DMS153 treated with DMSO at 0.1 percent for 48 hours (cell line): ENCODE data around the gene CHGA.
A peak's percentile ranks its signal among the peaks of the same experiment; 100 is the strongest.

ENCODE experiments used
- DNase-seq: peaks from one replicate; lab custom pipeline; 2025; ENCODE audit not compliant: unreplicated experiment; lab: John Stamatoyannopoulos, UW

CHGA gene

DNA sequence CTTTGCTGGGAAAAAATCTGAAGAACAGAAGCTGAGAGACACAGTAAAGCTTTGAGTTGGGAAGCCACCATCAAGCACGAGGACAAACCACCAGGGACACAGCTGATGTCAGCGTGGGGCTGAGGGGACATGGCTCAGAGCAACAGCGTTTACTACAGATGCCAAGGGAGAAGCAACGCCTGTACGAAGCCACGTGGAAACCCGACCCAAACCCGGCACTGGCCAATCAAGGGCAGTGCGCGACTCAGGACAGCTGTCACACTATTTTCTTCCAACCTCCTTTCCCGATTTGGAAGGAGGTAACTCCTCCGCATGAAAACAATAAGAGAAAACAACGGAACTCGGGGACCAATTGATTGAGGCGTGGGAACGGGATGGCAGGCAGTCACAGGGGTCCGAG lies 20.2 kb upstream of the CHGA start:
- DNase-seq = no peak

DNA sequence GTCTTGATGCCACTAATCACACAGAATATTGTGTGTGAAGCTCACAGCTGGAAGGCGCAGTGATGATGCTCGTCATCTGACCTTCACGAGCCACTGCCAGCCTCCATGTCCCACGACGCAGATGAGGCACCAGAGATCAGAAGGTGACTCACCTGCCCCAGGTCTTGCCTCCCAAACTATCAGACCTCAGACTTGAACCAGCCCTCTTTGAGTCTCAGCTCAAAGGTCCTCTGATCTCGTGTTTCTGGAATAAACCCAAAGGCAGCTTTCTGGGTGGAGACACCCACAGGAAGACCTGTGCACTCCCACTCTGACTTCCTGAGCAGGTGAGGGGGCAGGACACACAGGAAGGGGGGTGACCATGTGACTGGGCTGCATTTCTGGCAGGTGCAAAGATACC lies 19.6 kb upstream of the CHGA start:
- DNase-seq = no peak

DNA sequence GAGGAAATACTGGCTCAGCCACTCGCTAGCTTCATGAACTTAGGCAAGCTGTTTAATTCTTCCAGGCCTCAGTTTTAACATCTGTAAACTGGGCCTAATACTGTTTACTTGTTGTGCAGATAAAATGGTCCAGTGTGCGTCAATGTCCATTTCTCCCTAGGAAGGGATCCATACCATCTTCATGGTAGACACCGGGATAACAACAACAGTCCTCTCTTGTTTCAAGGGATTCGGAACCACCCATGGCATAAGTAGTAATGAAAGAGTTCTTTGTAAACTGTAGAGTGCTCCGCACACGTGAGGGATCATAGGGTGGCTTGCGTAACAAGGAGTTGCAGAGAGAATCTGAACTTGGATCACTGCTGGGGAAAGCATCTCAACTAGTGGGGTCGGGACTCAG lies 17.3 kb upstream of the CHGA start:
- DNase-seq = no peak

DNA sequence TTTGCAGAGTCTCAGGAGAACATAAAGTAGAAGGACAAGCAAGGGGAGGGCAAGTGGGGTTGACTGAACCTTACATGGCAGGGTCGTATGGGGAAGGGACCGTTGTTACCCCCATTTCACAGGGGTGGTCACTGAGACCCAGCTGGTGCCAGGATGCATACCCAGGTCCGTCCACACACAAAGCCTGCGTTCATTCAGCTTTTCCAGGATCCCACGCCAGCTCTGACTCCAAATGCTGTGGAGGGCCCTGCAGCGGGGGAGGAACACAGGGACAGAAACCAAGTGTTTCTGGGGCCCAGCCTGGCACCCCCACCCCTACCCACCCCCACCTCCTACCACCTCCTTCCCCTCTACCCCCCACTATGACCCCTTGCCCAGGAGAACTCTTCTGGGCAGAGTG lies 16.5 kb upstream of the CHGA start:
- DNase-seq = no peak

DNA sequence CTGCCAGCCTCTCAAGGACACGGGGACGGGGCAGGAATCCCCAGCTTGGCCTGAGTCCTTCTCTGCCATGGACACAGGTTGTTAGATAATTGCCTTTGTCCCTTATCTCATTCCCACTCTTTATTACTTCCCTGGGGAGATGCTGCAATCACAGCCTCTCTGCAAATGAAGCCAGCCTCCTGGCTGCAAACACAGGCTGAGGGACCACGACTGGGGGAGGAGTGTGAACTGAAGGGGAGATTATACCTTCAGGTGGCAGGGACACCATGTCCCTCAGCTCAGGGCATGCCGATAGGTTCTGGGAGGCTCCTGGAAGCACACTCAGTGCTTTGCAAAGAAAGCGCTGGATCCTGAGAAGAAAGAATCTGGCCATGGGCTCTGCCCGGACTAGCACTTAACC lies 16.1 kb upstream of the CHGA start:
- peak; percentile 45 for DNase-seq

DNA sequence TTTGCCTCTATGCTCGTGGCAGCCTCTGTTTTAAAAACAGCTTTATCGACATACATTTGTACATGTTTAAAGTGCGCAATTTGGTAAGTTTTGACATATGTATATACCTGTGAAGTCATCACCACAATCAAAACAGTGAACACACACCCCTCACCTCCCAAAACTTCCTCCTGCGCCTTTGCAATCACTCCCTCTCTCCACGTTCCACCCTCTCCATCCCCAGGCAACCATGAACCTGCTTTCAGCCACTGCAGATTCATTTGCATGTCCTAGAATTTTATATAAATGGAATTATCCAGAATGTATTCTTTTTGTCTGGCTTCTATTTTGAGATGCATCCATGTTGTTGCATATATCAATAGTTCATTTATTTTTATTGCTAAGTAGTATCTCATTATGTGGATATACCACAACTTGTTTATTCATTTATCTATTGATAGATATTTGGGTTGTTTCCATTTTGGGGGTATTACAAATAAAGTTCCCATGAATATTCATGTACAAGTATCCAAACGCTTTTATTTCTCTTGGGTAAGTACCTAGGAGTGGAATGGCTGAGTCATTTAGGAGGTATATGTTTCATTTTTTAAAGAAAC lies 15.5 kb upstream of the CHGA start:
- DNase-seq = no peak

DNA sequence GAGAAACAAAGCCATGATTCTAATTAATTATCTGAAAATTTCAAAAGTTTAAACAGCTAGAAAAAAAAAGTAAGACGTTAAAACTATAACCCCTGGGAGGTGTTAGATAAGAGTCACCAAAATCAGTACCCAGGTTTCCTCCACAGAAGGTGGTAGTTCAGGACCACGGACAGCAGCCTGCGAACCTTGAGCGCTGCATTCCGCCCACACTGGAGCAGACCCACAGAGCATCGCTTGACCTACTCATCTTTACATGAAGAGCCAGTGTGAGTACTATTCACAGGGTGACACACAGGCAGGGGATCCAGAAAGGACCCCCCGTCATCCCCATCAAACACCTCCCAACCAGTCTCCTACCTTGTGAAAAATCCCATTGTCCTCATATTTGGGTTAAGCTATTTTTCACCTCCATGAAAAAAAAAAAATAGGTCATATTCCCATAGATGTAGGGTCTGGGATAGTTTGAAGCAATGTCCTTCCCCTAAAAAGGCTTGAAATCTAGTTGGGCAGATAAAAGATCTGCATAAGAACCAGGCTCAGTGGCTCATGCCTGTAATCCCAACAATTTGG lies 8.8 kb upstream of the CHGA start:
- DNase-seq = no peak

DNA sequence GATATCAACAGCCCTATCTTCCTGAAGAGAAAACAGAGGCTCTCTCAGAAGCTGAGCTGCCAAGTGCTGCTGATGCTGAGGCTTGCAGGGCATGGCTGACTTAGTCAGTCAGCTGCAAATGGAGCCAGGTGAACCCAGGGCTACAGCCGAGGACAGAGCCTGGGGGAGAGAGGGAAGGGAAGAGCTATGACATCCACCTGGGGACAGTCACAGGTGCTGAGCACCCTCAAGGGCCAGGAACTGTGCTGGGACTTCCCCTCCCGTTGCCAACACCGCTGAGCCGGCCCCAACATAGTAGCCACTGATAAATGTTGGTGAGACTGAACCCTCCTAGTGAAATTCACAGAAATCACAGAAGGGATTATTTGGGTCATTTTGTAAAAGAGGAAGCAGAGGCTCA lies 6.7 kb upstream of the CHGA start:
- no peak for DNase-seq

DNA sequence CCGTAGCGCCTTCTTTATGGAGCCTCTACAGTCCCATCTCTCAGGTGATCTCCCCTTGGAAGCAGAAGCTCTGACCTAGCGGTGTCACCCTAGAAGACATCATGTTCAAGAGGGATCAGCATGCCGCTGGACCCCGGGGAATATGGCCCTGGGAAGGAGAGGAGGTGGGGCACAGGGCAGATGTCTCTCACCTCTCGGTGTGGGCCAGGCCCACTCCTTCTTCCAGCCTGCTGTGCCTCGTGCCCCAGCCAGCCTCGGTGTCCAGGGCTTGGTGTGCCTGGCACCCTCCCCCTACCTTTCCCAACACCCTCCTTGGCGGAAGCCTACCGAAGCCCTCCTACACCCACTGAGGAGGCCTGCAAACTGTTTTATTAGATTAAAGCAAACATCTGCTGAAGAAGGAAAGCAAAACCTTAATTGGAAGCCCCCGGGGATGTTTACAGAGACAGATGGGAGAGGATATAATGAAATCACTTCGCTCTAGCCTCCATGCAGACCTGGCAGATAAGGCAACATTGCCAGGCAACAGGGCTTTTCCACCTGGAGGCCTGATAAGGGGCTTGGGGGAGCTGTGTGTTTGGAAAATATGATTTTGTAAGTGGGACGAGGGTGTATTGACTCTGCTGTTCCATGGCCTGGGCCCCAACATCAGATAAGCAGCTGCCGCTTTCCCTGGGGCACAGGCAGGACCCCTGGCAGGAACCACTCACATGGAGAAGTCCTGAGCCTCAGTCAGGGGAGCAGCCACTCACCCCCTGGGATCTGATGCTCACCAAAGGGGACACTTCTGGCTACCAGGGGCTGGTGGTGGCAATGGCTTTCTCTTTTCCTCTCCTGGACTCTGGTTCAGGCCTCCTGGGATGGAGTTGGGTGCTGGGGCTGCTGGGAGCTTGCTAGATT lies 5.7 kb upstream of the CHGA start:
- no peak for DNase-seq

DNA sequence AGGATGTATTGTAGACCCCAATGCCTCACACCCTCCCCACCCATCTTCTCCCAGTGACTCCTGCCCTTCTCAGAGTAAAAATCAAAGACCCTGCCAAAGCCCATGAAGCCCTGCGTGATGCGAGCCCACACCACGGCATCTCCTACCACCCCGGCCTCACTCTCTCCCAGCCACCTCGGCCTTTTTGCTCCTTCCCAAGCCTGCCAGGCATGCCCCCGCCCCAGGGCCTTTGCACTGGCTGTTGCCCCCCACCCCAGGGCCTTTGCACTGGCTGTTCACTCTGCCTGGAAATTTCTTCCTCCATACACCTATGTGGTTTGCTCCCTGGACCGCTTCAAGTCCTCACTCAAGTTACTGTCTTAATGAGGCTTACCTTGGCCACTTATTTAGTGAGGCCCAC lies 5.0 kb upstream of the CHGA start:
- DNase-seq = no peak

DNA sequence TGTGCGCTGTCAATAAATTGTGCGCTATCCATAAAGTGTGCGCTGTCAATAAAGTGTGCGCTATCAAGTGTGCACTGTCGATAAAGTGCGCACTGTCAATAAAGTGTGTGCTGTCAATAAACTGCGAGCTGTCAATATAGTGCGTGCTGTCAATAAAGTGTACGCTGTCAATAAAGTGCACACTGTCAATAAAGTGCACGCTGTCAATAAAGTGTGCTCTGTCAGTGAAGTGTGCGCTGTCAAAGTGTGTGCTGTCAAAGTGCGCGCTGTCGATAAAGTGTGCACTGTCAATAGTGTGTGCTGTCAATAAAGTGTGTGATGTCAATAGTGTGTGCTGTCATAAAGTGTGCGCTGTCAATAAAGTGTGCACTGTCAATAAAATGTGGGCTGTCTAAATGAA lies 2.9 kb upstream of the CHGA start:
- DNase-seq = no peak

DNA sequence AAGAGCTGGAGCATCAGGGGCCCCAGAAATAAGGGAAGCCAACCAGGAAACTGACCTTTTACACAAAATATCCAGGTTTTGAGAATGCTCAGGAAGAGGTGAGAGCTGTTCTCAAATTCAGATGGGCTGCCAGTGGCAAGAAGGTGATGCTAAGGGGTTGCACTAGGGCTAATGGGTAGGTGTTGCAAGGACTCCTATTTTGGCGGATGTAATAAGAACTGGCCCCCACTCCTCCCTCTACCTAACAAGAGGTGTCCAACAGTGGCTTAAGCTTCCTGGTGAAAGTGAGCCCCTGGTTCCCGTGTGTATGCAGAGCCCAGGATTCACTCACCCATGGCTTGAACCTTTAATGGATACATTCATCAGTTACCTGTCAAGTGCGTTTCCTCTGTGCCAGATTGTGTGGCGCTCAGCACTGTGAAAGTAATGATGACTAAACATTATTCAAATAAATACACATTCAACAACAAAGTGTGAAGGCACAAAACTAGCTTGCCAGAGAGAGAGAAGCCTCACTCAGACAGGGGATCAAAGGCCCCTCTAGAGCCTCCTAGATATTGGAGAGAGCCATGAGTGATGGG lies 705 bp upstream of the CHGA start:
- no peak for DNase-seq

DNA sequence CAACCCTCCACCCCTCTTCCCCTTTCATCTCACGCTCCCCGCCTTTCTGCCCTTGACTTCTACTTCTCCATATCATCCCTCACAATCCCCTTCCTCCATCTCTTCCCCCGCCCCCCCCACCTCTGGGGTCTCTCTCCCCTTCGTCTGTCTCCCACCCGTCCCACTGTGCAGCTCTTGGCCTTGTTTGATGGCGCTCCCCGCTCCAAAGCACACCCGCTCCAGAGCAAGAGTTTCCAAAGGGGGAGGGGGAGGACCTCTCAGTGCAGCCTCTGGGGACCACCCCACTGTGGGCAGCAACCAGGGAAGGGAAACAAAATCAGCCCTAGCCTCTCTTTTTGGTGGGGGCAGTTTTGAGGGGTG lies 774 bp downstream of the CHGA start:
- no peak for DNase-seq

DNA sequence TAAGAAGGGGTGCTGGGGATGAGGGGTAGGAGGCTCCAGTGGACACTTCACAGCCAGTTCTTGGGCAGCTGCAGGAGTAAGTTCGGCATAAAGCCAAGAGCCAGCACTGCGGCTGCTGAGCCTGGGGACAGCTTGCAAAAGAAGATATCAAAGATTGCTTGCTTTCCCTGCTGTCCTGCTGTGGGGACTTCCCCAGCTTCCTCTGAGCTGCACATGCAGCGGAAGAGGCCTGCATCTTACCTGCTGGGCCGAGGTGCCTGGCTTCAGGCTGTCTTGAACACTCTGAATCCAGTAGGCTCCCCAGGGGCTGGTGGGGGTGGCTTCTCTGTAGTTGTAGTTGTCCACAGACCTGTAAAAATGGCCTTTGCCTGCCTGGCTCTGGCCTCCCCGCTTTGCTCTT lies 1.3 kb downstream of the CHGA start:
- DNase-seq = no peak

DNA sequence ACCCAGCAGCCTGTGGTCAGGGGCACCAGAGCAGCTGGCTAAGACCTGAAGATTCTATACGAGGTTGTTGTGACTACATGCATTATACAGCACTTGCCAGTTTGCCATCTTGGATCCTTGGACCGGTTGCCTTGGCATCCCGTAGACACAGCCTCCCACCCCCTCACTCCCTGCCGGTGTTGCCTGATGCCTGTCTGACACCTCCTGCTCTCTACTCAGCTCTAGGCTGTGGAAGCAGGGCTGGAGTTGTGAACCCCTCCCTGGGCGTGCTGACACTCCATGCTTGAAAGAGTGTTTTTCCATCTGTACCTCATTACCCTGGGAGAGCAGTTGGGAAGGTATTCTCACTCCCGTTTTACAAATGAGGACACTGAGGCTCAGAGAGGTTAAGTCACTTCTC lies 2.5 kb downstream of the CHGA start:
- no peak for DNase-seq

DNA sequence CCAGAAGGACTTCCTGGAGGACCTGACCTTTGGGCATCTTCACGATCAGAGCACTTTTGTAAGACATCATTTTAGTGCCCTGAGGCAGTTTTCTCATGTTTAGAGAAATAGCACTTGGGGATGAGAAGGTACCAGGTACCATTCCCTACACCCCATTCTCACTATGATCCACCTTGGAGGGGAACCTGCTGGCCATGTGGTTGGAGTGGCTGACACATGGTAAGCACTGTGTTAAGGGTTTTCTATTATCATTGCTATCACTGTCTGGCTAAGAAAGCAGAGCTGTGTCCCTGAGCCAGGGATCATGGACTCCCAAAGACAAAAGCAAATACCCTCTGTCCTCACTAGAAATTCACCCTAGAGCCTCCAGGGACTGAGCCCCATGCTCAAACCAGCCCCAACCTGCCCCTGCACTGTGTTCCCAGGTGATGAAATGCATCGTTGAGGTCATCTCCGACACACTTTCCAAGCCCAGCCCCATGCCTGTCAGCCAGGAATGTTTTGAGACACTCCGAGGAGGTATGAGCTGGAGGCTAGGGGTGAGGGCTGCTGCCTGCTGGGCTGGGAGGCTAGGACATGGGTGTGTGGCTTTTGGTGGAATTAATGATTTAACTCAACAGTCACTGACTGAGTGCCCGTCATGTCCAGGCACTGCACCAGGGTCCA lies 3.4 kb downstream of the CHGA start:
- DNase-seq = no peak

DNA sequence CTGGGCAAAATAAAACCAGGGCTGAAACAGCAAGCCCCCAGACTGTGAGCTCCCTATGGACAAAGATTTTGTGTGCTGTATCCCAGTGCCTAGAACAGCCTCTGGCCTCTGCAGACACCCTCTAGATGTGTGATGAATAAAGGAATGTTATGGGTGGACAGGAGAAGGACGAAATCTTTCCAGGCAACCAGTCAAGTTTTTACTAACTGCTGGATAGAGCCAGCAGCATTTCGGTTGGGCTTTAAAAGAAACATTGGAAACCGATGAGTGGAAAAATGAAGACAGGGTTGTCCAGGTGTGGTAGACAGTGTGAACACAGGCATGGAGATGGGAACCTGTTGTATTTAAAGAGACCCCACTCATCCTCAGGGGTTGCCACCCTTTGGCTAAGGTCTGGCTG lies 4.0 kb downstream of the CHGA start:
- no peak for DNase-seq

DNA sequence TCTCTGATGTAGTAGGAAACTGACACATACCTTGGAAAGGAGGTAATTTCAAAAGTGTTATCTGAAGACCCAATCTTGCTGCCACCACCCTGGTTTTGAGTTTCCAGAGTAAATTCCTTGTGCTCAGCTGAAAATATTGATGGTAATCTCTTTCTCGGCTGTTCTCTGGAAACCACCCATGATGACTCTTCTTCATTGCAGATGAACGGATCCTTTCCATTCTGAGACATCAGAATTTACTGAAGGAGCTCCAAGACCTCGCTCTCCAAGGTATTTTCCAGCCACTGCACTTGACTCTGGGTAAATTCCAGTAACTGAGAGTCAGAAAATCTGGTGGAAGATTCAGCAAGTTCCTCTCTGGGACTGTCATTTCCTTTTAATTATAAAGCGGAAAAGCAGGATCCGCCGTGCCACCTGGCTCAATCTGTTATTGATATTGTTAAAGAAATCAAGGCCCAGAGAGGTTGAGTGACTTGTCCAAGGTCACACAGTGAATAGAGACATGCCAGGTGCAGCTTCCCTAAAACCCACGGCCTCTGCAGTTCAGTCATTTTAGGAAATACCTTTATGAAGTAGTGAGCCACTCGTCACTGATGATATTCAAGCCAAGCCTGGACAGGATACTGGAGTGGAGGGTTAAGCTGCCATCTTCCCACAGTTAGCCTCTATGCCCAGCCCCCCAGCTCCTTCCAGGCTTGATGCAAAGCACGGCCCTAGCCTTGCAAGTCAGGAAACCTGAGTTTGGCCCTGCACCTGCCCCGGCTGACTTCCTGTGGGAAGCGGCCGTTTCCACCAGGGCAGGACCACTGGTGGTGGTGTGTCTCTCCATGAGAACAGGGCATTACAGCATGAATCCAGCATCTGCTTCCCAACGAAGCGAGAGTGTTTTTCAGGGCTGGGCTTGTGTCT lies 4.7 kb downstream of the CHGA start:
- DNase-seq = no peak

DNA sequence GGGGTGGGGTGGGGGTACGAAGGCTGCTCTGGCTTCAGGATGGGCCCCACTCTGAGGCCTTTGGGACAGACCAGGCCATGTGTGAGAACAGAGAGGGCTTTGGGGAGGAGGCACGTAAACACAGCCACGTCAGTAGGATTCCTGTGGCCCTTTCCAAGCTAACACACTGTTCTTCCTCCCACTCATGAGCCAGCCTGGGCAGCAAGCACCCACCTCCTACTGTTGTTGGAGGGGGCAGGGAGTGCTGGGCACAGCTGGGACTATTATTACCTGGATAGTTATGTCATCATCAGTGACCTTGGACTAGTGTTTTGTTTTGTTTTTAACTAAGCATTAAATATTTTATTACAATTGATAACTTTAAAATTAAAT lies 5.3 kb downstream of the CHGA start:
- no peak for DNase-seq

DNA sequence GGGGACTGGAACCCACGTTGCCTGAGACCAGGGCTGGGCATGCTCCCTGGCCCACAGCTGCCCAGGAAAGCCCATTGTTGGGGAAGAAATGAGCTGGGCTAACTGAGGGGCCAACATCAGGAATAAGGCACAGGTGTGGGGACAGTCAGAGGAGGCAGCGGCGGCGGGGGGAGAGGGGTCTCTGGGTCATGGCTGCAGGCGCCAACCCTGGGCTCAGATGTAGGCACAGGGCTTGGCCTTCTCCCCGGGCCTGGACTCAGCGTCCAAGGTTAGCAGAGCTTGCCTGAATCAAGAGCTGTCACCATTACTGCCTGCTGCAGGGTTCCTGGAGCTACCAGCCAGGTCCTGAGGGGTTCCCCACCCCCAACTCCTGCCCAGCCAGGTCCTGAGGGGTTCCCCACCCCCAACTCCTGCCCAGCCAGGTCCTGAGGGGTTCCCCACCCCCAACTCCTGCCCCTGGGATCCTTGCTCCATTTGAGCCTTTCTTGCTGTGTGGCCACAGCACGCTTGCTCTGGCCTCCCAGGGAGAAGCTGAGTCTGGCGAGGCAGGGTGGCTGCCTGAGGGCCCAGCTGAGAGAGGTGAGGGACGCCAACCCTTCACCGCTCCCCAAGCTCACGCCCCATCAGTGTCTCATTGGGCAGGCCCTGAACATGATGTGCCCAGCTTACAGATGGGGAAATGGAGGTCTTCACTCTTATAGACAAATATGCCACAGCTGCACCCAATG lies 6.2 kb downstream of the CHGA start:
- DNase-seq = no peak
